B cell (primary cell): ENCODE data around the gene PDGFA. TPM values are rescaled to one million over a fixed set of nuclear protein-coding genes. Genes with fewer than 3 reads are reported as not detected.

Experiments
- ATAC-seq: fragments of 200-7000 bp; cut with Tn5 transposase; one replicate; pipeline ENCODE4 v1.10.0; 2021; ENCODE audit warnings: low read depth, mild to moderate bottlenecking, moderate number of reproducible peaks, moderate library complexity
- CTCF ChIA-PET: fragments of 350-600 bp; sonication (Branson Sonifier 250); formaldehyde crosslinking; loops from one replicate; lab custom pipeline; 2021; ENCODE audit warnings: antibody characterized with exemption, inconsistent platforms; lab: Charles Lee
- POLR2A ChIA-PET: fragments of 350-600 bp; sonication (Branson Sonifier 250); formaldehyde crosslinking; loops from one replicate; lab custom pipeline; 2021; ENCODE audit warnings: antibody characterized with exemption; lab: Charles Lee
- DNase-seq: peaks from one replicate; pipeline ENCODE4 v3.0.0; 2013
- H2AFZ ChIP-seq: 2 replicates; pipeline ENCODE4 v1.6.1; 2012; ENCODE audit warnings: mild to moderate bottlenecking, low read depth, low read length; ENCODE audit not compliant: insufficient read depth, poor library complexity, severe bottlenecking
- H3K27ac ChIP-seq, 2 donors: 1 replicate in 1 of 2; 2 replicates in 1 of 2; pipeline ENCODE4 v1.5.1; 2012 to 2013; ENCODE audit warnings: low read length in 2 of 2, mild to moderate bottlenecking in 2 of 2, moderate library complexity in 1 of 2
- H3K27me3 ChIP-seq, 4 experiments: fragments of 200-600 bp in 1 of 4; sonication (generic) in 1 of 4; replicated peaks in 1 of 4; 1 replicate in 2 of 4; 2 replicates in 2 of 4; pipeline versions ENCODE4 v1.6.1 to v1.7.0; 2013 to 2016; ENCODE audit warnings: low read length in 3 of 4, mild to moderate bottlenecking in 2 of 4, mixed read lengths in 1 of 4, moderate library complexity in 1 of 4; ENCODE audit not compliant: insufficient read depth in 4 of 4, control insufficient read depth in 3 of 4; ENCODE audit errors: control extremely low read depth in 1 of 4
- H3K36me3 ChIP-seq, 2 experiments: replicated peaks in 1 of 2; 1 replicate in 1 of 2; 2 replicates in 1 of 2; pipeline versions ENCODE4 v1.6.1 to v1.7.1; 2013; ENCODE audit warnings: low read length in 1 of 2; ENCODE audit not compliant: insufficient read depth in 2 of 2, control insufficient read depth in 1 of 2; ENCODE audit errors: control extremely low read depth in 1 of 2, extremely low read depth in 1 of 2
- H3K4me1 ChIP-seq, 2 donors: fragments of 200-600 bp in 1 of 2; sonication (generic) in 1 of 2; 1 replicate in 1 of 2; 2 replicates in 1 of 2; pipeline versions ENCODE4 v1.5.1 to v1.6.1; 2013 to 2017; ENCODE audit warnings: low read length in 2 of 2; ENCODE audit not compliant: control insufficient read depth in 2 of 2, insufficient read depth in 2 of 2
- H3K4me2 ChIP-seq: replicated peaks from 2 replicates; pipeline ENCODE3; 2012; ENCODE audit warnings: mild to moderate bottlenecking, low read depth, low read length; ENCODE audit not compliant: poor library complexity, severe bottlenecking
- H3K4me3 ChIP-seq, 5 experiments: fragments of 200-600 bp in 1 of 5; sonication (generic) in 1 of 5; 1 replicate in 3 of 5; 2 replicates in 2 of 5; pipeline versions ENCODE4 v1.5.1 to v1.7.0; 2011 to 2016; ENCODE audit warnings: low read length in 4 of 5, mild to moderate bottlenecking in 4 of 5, low read depth in 2 of 5, control low read depth in 1 of 5, moderate library complexity in 1 of 5; ENCODE audit not compliant: insufficient read depth in 1 of 5; ENCODE audit errors: control extremely low read depth in 1 of 5, extremely low read depth in 1 of 5
- H3K79me2 ChIP-seq: fragments of 200-600 bp; sonication (generic); one replicate; pipeline ENCODE4 v1.6.0; 2016; ENCODE audit warnings: low read length; ENCODE audit not compliant: control insufficient read depth, insufficient read depth
- H3K9ac ChIP-seq: fragments of 200-600 bp; sonication (generic); 2 replicates; pipeline ENCODE4 v1.6.1; 2017; ENCODE audit warnings: mild to moderate bottlenecking, low read length, moderate library complexity
- H3K9me3 ChIP-seq, 3 donors: one replicate each; pipeline versions ENCODE4 v1.6.1 to v1.7.1; 2013; ENCODE audit warnings: low read length in 2 of 3; ENCODE audit not compliant: control insufficient read depth in 2 of 3, insufficient read depth in 1 of 3; ENCODE audit errors: control extremely low read depth in 1 of 3
- H4K20me1 ChIP-seq: 2 replicates; pipeline ENCODE4 v1.6.0; 2012; ENCODE audit warnings: mild to moderate bottlenecking, low read length; ENCODE audit not compliant: insufficient read depth, control insufficient read depth, poor library complexity, severe bottlenecking
- H3K27ac Mint-ChIP-seq: one replicate; pipeline ENCODE4 v1.8.0; 2021; ENCODE audit warnings: mixed read lengths
- H3K27me3 Mint-ChIP-seq: one replicate; pipeline ENCODE4 v1.8.0; 2021; ENCODE audit warnings: mixed read lengths
- H3K4me1 Mint-ChIP-seq: one replicate; pipeline ENCODE4 v1.8.0; 2021; ENCODE audit warnings: mixed read lengths
- H3K4me3 Mint-ChIP-seq: one replicate; pipeline ENCODE4 v1.8.0; 2021; ENCODE audit warnings: mixed read lengths
- H3K9me3 Mint-ChIP-seq: one replicate; pipeline ENCODE4 v1.8.0; 2022; ENCODE audit warnings: mixed read lengths; ENCODE audit not compliant: insufficient read depth
- EZH2 ChIP-seq: IDR thresholded peaks from 2 replicates; pipeline ENCODE4 v1.6.1; 2012; ENCODE audit warnings: borderline replicate concordance, low read depth, mild to moderate bottlenecking, moderate library complexity, low read length; ENCODE audit not compliant: insufficient read depth, poor library complexity, severe bottlenecking
- WGBS: methylation state at CpG from one replicate; pipeline ENCODE4 v1.1.5; 2013; ENCODE audit warnings: missing lambda C conversion rate; ENCODE audit not compliant: insufficient coverage; 5-methylcytosine and 5-hydroxymethylcytosine counted together
- intact Hi-C: fragments of 100-400 bp; cut with micrococcal nuclease; formaldehyde crosslinking; loops from one replicate; pipeline ENCODE4 v1.10.0; 2022
- polyA plus RNA-seq: library from polyadenylated mRNA; depleted of rRNA; stranded (reverse); fragments of >200 nt; gene quantifications from 2 replicates; pipeline ENCODE4 v1.2.3, GENCODE V29; 2012
- total RNA-seq, 2 donors: library from RNA; stranded (reverse); fragments of 120-200 nt in 1 of 2; gene quantifications; 1 replicate in 1 of 2; 2 replicates in 1 of 2; pipeline versions ENCODE4 v1.2.3 to v1.2.4, GENCODE V29; 2013 to 2022
- TF ChIP-seq, protein P1 (sequence below): fragments of 200-600 bp; IDR thresholded peaks from one replicate; pipeline ENCODE4 v1.8.0; 2022; ENCODE audit warnings: antibody characterized with exemption, mild to moderate bottlenecking

The PDGFA gene
- total and polyA plus RNA-seq, 2 donors (not counting 1 experiment from before 2014, with no cell fraction given): 0.36 to 1.5 TPM

DNA sequence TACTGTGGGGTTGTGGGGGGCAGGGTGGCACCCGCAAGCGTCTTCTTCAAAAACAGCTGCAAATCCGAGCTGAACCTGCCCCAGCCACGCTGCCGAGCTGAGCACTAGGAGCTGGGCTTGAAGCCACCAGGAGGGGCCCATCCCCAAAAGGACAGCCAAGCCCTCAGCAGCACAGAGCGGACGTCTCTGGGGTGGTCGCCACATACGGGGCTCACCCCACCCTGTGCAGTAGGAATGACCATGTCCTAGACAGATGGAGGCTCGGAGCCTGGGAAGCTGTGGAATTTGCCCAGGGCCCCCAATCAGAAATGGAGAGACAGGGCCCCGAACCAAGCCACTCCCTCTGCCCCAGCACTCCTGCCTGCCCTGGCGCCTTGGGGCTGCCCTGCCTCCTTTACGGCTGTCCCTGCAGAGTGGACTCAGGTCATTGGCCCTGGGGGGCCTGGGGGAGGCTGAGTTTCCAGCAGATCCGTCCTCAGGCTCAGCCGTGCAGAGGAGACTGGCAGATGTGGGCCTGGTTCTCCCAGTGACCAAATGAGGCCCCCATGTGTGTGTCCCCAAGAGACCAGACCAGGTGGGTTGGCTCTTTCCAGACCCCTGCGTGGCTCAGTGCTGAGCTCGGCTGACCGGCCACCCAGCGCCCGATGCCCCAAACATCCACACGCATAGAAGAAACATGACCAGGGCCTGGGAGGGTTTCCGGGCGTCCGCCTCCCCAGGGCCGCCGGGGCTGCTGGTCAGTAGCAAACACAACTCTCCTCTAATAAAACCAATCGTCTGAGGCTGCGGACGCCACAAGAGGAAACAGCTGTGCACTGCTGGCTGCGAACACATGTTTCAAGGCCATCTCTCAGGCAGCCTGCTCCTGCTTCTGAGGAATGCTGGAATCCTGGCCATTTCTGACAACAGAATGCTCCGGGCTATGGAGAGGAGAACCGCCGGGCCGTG lies 54.9 kb downstream of the PDGFA start:
- Histone ChIP-seq H2AFZ (no peak overlapping the region), H3K27ac (no peak overlapping the region), H3K9ac (no peak overlapping the region), H3K9me3 (peaks cover 0 to 16% (median 0%) of the 10 kb centered on the region in 3 donors), H4K20me1 (no peaks in the 10 kb centered on the region), H3K27me3 (peaks cover 0 to 2% (median 0%) of the 10 kb centered on the region in 4 experiments), H3K79me2 (no peaks in the 10 kb centered on the region), H3K36me3 (no peaks in the 10 kb centered on the region), H3K4me3 (no peak overlapping the region), H3K4me1 (peaks cover 0 to 7% of the 10 kb centered on the region in 2 donors), H3K4me2 (no peak overlapping the region)
- POLR2A ChIA-PET: no interaction called here
- CTCF ChIA-PET: no interaction called here
- Mint-ChIP-seq H3K4me1 (peaks cover 14% of the 10 kb centered on the region), H3K4me3 (no peak overlapping the region), H3K27me3 (peaks cover 3% of the 10 kb centered on the region), H3K27ac (no peak overlapping the region), H3K9me3 (peaks cover 11% of the 10 kb centered on the region)
- ATAC-seq: no peak
- 82% methylated on average over 31 of the region's 34 CpGs for WGBS
- intact Hi-C loops: no loop called here
- no peak for DNase-seq
- TF ChIP-seq, protein P1, sequence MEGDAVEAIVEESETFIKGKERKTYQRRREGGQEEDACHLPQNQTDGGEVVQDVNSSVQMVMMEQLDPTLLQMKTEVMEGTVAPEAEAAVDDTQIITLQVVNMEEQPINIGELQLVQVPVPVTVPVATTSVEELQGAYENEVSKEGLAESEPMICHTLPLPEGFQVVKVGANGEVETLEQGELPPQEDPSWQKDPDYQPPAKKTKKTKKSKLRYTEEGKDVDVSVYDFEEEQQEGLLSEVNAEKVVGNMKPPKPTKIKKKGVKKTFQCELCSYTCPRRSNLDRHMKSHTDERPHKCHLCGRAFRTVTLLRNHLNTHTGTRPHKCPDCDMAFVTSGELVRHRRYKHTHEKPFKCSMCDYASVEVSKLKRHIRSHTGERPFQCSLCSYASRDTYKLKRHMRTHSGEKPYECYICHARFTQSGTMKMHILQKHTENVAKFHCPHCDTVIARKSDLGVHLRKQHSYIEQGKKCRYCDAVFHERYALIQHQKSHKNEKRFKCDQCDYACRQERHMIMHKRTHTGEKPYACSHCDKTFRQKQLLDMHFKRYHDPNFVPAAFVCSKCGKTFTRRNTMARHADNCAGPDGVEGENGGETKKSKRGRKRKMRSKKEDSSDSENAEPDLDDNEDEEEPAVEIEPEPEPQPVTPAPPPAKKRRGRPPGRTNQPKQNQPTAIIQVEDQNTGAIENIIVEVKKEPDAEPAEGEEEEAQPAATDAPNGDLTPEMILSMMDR: no peak
- no peak for TF ChIP-seq EZH2

DNA sequence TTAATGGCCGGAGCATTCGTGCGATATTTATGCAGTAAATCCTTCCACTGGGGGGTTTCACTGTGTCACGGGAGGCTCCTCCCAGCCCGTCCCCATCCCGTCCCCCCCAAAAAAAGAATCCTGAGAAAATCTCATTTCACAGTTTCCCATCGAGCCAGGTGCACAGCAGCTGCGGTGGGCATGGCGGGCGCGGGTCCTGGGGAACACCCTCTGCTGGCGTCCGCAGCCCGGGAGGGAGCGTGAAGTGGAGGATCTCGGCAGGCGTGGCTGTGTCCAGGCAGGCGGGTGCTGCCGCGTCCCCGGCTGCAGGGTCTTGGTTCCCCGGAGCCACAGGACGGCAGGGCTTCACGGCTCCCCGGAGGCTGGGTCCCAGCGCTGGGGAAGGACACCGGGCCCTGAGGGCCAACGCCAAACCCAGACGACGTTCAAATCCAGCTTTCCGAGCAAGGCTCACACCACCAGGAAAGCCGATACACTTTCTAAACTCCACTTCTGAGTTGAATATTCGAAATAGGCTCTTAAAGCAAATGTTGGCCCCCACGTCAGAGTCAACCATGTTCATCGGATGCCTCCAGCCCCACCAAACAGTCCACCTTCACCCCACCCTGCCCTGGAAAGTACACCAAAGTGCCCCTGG lies 55.7 kb downstream of the PDGFA start:
- Histone ChIP-seq H3K4me2 (no peak overlapping the region), H4K20me1 (no peaks in the 10 kb centered on the region), H3K4me3 (no peak overlapping the region), H3K27me3 (peaks cover 0 to 3% (median 0%) of the 10 kb centered on the region in 4 experiments), H3K79me2 (no peaks in the 10 kb centered on the region), H3K36me3 (no peaks in the 10 kb centered on the region), H2AFZ (no peak overlapping the region), H3K9ac (no peak overlapping the region), H3K27ac (no peak overlapping the region), H3K4me1 (peaks cover 0 to 5% of the 10 kb centered on the region in 2 donors), H3K9me3 (peaks cover 0 to 16% (median 0%) of the 10 kb centered on the region in 3 donors)
- peaks cover 12% of the 10 kb centered on the region for H3K4me1 Mint-ChIP-seq
- ATAC-seq (no peak), DNase-seq (no peak)
- no peak overlapping the region for H3K4me3 Mint-ChIP-seq
- ChIA-PET CTCF (no interaction called here), POLR2A (no interaction called here)
- TF ChIP-seq EZH2: no peak
- TF ChIP-seq, protein P1: no peak
- H3K9me3 Mint-ChIP-seq: peaks cover 11% of the 10 kb centered on the region
- peaks cover 3% of the 10 kb centered on the region for H3K27me3 Mint-ChIP-seq
- WGBS: 97% methylated on average over 33 of the region's 35 CpGs
- no peak overlapping the region for H3K27ac Mint-ChIP-seq
- intact Hi-C loops: no loop called here
